COLO829 (cell line): ENCODE results near the gene IGSF9.

Experiments used
- DNase-seq: peaks from one replicate; pipeline ENCODE4 v3.0.0; 2012; ENCODE audit warnings: low spot score

IGSF9 gene, protein sequence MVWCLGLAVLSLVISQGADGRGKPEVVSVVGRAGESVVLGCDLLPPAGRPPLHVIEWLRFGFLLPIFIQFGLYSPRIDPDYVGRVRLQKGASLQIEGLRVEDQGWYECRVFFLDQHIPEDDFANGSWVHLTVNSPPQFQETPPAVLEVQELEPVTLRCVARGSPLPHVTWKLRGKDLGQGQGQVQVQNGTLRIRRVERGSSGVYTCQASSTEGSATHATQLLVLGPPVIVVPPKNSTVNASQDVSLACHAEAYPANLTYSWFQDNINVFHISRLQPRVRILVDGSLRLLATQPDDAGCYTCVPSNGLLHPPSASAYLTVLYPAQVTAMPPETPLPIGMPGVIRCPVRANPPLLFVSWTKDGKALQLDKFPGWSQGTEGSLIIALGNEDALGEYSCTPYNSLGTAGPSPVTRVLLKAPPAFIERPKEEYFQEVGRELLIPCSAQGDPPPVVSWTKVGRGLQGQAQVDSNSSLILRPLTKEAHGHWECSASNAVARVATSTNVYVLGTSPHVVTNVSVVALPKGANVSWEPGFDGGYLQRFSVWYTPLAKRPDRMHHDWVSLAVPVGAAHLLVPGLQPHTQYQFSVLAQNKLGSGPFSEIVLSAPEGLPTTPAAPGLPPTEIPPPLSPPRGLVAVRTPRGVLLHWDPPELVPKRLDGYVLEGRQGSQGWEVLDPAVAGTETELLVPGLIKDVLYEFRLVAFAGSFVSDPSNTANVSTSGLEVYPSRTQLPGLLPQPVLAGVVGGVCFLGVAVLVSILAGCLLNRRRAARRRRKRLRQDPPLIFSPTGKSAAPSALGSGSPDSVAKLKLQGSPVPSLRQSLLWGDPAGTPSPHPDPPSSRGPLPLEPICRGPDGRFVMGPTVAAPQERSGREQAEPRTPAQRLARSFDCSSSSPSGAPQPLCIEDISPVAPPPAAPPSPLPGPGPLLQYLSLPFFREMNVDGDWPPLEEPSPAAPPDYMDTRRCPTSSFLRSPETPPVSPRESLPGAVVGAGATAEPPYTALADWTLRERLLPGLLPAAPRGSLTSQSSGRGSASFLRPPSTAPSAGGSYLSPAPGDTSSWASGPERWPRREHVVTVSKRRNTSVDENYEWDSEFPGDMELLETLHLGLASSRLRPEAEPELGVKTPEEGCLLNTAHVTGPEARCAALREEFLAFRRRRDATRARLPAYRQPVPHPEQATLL

DNA sequence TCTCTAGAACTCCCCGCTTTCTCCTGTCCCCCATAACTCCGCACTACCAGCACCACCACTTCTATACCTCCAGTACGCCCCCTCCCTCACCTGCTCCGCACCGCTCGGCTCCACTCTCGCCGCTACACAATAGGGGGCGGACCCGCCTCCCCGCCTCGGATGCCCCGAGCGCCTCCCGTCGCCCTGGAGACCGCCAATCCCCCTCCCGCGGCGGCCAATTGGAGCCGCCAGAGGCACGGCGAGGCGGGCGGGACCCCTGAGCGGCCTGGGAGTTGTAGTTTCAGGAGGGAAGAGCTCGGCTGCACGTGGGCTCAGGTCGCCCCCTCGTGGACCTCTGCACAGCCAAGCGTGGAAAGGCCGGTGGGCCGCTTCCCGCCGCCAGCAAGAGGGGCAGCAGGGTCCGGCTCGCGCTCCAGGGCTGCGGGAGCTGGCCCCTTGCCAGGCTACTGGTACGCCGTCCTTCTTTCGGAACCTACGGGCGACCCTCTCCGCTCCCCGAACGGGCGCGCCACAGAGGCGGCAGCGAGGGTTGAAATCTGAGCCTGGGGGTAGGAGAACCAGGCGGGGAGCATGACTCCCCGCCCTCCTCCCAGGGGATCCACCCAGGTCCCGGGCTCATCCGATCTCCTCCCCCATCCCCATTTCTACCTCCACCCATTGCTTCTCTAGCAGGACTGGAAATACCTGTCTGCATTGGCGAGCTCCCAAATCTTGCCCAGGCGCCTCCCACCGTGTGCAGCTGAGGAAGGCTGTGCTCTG is at the start of gene IGSF9:
Gene IGSF9 (minus strand): TSS at position 131 of the 759 bp plus-strand sequence. CDS start 2,159 bp downstream, outside the sequence.
- no peak for DNase-seq

DNA sequence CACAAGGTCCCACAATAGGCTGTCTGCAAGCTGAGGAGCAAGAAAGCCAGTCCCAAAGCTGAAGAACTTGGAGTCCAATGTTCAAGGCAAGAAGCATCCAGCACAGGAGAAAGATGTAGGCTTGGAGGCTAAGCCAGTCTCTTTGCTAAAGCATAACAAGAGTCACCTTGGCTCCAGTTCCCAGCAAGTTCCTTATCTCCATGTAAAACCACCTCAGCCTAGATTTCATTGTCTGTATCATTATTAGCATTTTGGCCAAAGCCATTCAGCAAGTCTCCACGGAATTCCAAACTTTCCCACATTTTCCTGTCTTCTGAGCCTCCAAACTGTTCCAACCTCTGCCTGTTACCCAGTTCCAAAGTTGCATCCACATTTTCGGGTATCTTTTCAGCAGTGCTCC is 49.5 kb upstream of the IGSF9 start:
- no peak for DNase-seq

DNA sequence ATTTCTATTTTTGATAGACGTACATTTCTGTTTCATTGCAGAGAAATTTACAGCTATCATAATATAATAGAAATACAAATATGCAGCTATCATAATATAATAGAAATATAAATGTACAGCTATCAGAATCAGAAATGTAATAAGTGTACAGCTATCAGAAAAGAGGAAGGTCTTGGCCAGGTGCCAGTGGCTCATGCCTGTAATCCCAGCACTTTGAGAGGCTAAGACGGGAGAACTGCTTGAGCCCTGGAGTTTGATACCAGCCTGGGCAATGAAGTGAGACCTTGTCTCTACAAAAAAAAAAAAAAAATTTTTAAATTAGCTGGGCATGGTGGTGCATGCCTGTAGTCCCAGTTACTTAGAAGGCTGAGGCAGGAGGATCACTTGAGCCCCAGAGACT is 48.5 kb upstream of the IGSF9 start:
- no peak for DNase-seq

DNA sequence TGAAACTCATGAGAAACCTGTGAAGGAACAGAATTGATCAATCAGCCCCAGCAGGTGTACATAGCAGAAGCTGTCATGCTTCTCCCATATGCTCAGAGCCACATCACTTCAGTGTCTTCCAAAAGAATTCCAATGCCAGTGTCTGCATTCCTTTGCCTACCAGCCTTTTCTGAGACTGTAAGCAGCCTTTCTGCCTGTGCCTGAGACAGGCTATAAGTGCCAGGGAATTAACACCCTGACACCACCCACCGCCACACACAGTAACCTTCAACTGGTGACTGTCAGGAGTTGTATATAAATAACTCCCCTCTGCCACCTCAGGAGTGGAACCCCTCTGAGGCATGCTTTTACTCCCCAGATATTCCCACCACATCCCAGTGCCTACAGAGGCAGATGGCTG is 46.7 kb upstream of the IGSF9 start:
- DNase-seq, result no peak

DNA sequence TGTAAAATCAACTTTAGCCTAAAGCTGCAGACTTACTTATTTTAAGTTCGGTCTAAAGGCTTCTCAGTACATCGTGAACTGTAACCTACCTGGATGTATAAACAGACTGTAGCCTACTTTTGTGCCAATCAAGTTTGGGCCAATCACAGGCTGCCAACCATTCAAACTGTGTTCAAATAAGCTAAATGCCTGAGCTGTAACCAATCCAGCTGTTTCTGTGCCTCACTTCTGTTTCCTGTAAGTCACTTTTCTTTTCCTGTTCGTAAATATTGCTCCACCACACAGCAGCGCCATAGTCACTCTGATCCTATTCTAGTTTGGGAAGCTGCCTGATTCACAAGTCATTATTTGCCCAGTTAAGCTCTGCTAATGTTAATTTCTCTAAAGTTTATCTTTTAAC is 46.1 kb upstream of the IGSF9 start:
- no peak for DNase-seq

DNA sequence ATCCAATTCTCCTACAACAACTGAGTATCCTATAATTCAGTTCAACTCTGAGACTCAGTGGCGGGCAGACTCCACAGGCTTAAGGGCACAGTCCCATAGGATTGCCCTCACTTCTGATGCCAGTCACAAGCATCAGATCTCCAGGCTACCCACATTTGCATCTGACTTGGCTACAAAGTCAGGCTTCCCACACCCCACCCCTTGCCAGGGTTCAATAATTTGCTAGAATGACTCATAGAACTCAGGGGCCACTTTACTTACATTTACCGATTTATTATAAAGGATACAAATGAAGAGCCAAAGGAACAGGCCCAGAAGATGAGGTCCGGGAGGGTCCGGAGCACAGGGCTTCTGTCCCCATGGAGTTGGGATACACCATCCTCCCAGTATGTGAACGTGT is 44.6 kb upstream of the IGSF9 start:
- DNase-seq, result no peak

DNA sequence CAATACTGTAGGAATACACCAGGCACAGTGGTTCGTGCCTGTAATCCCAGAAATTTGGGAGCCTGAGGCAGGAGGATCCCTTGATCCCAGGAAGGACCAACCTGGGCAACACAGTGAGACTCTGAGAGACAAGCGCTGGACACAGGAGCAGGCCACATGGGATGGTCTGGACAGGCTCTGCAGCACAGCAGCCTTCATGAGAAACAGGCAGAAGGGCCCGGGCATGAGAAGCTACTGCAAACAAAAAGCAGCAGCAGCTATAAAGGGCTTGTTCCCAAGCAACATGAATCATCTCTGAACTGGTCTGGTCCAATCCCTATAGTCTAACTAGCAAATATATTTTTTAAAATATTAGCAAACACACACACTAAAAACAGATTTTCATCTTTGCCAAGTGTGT is 44.2 kb upstream of the IGSF9 start:
- no peak for DNase-seq

DNA sequence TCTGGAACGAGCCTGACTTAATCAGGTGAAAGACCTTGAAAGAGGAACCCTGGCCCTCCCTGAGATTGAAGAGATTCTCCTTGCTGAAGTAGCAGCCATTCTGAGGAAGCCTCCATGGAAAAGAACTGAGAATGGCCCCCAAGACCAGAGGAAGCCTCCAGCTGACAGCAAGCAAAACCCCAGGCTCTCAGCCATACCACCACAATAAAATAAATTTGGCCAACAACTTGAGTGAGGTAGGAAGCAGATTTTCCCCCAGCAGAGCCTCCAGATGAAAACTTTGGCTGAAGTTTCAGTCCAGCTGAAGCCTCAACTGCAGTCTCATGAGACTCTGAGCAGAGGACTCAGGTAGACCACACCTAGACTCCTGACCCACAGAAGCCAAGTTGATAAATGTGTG is 42.6 kb upstream of the IGSF9 start:
- no peak for DNase-seq

DNA sequence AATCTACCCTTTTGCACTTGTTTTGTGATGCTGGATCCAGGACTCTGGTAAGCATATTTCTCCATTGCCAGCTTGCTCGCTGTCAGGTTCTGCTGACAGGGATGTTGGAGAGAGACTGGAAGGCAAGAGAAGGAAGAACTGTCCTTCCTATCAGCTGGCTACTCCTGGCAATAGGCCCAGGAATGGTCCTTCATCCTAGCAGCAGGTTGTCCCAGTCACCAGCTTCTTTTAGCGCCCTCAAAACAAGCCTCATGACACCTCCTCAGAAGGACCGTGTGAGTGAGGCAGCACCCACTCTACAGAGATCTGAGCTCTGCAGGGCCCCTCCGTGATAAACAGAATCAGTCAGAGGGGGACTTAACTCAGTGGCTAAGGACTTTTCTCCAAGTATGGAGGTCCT is 41.8 kb upstream of the IGSF9 start:
- no peak for DNase-seq

DNA sequence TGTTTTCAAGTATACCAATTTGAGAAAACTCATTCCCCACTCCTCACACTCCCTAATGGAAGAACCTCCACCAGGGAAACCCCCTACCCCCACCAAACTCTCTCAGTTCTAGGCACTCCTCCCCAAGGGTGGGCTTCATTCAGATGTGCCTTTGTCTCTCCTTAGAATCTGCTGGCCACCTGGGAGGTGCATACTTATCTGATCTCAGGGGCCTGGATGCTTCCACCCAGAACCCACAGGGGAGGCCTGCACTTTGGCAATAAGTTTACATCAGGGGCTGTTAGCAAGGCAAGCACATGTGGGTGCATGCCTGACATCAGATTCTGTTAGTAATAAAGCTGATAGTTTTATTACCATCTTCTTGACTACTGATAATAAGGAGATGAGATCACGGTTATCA is 41.1 kb upstream of the IGSF9 start:
- no peak for DNase-seq

DNA sequence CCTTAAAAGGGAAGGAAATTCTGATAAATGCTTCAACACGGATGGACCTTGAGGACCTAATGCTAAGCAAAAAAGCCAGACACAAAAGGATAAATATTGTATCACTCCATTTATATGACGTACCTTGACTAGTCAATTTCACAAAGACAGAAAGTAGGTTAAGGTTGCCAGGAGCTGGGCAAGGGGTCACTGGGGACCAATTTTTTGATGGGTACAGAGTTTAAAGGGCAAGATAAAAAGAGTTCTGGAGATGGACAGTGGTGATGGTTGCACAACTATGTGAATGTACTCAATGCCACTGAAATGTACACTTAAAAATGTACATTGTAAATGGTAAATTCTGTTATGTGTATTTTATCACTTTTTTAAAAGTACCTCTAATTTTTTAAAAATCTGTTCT is 40.7 kb upstream of the IGSF9 start:
- DNase-seq, result no peak

DNA sequence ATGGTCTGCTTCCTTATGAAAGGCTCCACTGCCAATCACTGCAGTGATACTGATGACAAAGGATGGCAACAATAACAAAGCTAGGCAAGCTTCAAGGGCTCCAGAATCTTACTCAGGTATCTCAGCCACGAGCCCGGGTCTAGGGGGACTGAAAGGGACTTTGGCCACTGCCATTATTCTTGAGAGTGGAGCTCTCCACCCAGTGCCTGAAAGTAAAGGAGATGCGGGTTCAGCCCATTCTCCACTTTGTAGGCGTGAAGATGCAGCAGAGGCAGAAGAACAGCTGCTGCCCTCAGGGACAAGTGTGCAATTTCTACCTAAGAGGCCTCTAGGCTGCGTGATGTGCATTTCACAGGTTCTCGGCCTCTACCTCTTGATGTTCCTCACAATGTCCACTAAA is 40.1 kb upstream of the IGSF9 start:
- DNase-seq, result no peak

DNA sequence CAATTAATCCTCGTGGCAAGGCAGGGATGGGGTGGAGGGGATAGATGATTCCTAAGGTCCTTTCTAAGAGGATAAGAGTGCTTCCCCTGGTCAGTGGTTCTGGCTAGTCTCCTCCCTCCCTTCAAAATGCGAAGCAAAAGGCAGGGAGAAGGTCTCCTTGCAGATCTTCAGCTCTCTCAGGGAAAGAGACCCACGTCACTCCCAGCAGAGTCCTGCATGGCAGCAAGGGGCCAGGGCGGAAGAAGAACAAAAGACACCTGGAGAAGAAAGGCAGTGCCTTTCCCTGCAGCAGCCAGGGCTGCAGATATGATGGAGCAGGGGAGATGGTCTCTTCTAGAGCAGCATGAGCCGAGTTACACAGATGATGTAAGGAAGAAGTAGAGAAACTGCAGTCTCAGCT is 38.3 kb upstream of the IGSF9 start:
- DNase-seq, result no peak

DNA sequence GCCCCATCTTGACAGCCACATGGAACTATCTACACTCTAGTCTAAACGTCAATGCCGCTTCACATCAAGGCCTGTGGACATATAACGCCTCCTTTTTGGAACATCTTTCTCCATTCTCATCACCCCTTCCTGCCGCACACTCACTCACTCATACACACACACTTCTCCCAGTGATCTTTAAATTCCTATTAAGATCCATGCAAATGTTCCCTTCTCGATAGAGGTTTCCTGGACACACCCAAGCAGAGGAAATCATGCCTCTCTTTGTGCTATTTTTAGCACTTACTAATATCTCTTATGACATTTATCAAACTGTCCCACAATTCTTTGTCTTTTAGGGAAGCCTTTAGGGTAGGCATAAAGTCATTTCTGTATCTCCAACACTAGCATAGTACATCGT is 36.9 kb upstream of the IGSF9 start:
- DNase-seq, result no peak

DNA sequence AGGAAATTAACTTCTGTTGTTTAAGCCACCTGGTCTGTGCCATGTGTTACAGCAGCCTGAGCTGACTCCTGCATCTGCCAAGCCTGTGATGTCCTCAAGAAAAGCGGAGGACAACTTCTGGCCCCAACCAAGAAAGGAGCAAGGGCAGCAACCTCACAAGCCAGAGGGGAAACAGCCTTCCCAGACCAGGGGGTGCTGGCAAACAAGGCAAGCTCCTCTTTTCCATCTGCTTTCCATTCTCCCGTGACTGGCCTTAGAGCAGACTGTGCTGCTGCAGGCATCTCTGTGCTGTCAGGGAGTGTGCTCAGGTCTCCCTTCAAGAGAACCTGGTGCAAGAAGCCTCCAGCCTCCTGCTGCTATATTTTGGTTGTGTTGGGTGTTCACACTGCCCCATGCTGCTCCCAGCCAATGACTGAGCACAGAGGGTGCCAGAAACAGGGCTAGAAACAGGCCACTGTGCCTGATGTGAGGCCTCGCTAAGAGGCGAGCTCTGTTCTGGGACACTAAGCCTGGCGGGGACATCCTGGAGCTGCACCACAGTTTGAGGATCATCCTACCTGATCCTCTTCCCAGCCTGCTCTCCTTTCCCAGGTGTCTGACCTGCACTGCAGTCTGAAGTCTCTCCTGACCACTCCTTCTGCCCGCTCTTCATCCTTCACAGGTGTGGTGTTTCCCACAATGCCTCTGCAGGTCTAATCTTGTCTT is 36.1 kb upstream of the IGSF9 start:
- DNase-seq, result no peak

DNA sequence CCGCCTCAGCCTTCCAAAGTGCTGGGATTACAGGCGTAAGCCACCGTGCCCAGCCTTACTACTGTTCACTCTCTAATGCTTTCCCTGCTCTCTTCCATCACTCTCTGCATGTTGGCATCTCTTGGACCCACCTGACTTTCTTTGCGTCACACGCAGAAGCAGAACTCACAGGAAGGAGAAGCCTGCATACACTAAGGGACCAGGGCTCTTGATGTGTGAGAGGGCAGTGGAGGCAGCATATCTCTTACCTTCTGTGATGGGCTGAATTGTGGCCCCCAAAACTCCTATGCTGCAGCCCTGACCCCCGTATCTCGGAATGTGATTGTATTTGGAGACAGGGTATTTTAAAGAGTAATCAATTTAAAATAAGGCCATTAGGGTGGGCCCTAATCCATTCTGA is 35.4 kb upstream of the IGSF9 start:
- no peak for DNase-seq

DNA sequence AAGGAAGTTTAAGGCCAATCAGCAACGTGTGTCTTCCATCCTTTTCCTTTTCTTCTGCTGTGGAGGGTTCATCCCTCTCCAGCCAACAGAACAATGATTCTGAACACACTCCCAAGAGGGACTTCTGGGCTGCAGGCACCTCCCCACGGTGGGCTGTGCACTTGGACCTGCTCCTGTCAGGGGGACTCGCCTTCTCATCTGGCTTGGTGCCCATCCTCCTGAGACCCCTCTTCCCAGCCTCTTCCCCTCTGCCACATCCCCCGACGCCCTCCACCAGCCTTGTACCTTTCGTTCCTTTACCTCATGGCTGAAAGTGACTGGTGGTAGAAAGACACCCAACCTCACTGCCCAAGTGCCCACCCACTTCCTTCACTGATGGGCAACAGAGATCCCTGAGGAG is 34.7 kb upstream of the IGSF9 start:
- no peak for DNase-seq

DNA sequence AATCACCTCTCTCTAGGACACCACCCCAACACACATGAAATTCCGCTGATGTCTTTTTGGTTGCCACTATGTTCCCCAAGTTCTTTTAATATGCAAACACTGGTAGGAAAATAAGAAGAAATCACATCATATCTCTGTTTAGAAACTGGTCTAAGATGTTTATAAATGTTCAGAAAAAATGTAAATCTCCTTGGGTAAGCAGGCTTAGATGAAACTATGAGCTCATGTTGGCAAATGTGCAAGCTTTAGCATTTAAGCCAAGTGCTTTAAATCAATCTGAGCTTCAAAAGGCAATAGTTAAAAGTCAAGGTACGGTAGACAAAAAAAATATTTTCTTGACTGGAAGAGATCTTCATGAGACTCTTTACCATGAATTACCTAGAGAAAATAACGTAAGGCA is 33.8 kb upstream of the IGSF9 start:
- DNase-seq, result no peak

DNA sequence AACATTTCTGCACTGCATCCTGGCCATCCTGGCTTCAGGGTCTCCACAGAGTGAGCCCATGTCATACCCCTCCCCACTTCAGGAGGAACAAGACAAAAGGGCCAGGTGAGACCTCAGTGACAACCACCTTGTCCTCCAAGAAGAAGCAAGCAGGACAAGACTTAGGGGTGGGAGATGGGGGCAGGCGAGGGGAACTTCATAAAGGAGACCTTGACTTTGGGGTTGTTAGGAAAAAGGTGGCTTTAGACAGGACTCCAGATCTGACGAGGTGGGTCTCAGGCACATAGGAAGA is 32.6 kb upstream of the IGSF9 start:
- DNase-seq, result no peak

DNA sequence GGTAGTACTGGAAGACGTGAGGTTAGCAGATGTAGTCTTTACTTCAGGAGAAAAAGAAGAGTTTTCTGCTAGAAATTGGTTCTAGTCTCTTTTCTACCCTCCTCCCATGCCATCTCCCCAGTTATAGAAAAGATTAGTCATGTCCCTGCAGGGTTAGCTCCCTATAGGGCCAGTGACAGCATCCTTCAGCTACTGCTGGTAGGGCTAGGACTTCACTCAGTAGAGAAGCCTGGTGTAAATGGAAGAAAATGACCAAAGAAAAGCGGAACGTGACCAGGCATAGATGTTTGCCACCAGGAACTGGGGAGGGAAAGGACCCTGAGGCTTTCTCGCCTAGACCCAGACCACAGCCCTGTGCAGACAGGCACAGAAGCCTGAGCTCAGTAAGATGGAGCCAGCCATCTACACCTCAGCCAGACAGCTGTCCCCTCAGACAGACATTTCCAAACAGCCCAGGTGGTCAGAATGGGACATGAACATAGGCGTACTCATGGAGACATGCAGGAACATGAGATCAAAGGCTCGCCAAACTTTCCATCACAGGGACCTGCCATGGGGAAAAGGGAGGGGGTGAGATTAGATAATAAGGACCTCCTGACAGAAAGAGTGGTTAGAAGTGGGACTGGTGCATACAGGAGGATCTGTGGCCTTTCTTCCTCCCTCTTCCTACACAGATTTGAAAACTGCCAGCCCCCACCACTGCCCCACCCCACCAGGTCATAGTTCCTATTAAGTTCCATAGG is 32.1 kb upstream of the IGSF9 start:
- DNase-seq, result no peak
